ACC112 (cell line): ENCODE data around the gene DDX23.

Source experiments
- H2AFZ ChIP-seq: fragments of 200-600 bp; sonication (generic); one replicate; pipeline ENCODE4 v1.6.0; 2017; ENCODE audit warnings: antibody characterized with exemption, low read length; ENCODE audit not compliant: unreplicated experiment
- H3K27ac ChIP-seq: fragments of 200-600 bp; sonication (generic); 2 replicates; pipeline ENCODE4 v1.5.1; 2014; ENCODE audit warnings: low read depth, mild to moderate bottlenecking, antibody characterized with exemption, low read length, moderate library complexity
- H3K27me3 ChIP-seq: fragments of 200-600 bp; sonication (generic); 2 replicates; pipeline ENCODE4 v1.6.1; 2014; ENCODE audit warnings: mild to moderate bottlenecking, antibody characterized with exemption, low read length, moderate library complexity, mixed read lengths; ENCODE audit not compliant: insufficient read depth
- H3K36me3 ChIP-seq: fragments of 200-600 bp; sonication (generic); 2 replicates; pipeline ENCODE4 v1.6.1; 2016; ENCODE audit warnings: mild to moderate bottlenecking, antibody characterized with exemption, low read length, moderate library complexity, mixed read lengths; ENCODE audit not compliant: insufficient read depth
- H3K4me1 ChIP-seq: fragments of 200-600 bp; sonication (generic); one replicate; pipeline ENCODE4 v1.6.1; 2016; ENCODE audit warnings: low read length, mixed read lengths; ENCODE audit not compliant: insufficient read depth, unreplicated experiment, control insufficient read depth
- H3K4me3 ChIP-seq: fragments of 200-600 bp; sonication (generic); 2 replicates; pipeline ENCODE4 v1.5.1; 2014; ENCODE audit warnings: mild to moderate bottlenecking, low read depth, low read length
- H3K79me2 ChIP-seq: fragments of 200-600 bp; sonication (generic); one replicate; pipeline ENCODE4 v1.6.0; 2016; ENCODE audit warnings: low read length; ENCODE audit not compliant: control insufficient read depth, unreplicated experiment, insufficient read depth

DDX23 gene

DNA sequence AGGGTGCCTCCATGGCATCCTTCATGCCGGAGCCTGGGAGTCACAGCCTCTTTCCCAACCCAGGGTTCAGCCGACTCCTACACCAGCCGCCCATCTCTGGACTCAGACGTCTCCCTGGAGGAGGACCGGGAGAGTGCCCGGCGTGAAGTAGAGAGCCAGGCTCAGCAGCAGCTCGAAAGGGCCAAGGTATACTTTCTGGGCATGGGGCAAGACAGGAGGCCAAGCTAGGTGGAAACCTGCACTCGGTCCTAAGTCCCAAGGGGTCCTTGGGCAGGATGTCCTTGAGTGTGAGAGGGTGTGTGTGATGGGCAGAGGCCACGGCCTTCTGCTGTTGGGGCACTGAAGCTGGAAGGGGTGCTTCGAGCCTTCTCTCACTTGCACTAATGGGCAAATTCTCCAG lies 28.7 kb downstream of the DDX23 start:
- no peaks in the 10 kb centered on the region for H3K36me3 ChIP-seq
- H2AFZ ChIP-seq = no peak overlapping the region
- H3K4me1 ChIP-seq = peaks cover 5% of the 10 kb centered on the region

DNA sequence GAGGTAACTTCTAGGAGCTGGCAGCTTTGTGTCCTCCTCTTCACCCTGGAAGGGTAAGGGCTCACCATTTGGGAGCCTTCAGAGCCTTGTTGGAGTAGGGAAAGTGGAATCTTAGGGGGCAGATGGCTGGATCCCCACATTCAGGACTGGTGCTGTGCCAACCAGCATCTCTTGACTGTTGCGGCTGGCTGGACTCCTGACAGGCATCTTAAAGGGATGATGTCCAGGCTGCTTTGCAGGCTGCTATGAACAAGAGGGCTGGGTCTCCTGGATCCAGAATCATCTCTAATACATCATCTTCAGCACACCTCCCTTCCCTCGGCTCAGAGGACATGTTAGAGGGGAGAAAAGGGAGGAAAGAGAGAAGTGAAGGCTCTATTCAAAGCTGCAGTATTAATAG lies 29.3 kb downstream of the DDX23 start:
- Histone ChIP-seq H3K27ac (no peak overlapping the region), H3K79me2 (no peaks in the 10 kb centered on the region), H3K4me3 (no peak overlapping the region), H3K27me3 (no peaks in the 10 kb centered on the region), H3K4me1 (peaks cover 7% of the 10 kb centered on the region), H3K36me3 (no peaks in the 10 kb centered on the region), H2AFZ (no peak overlapping the region)

More for the DNA sequence above, 28.7 kb downstream of the DDX23 start:
- Histone ChIP-seq H3K27me3 (no peaks in the 10 kb centered on the region), H3K27ac (no peak overlapping the region), H3K4me3 (no peak overlapping the region), H3K79me2 (no peaks in the 10 kb centered on the region)

DNA sequence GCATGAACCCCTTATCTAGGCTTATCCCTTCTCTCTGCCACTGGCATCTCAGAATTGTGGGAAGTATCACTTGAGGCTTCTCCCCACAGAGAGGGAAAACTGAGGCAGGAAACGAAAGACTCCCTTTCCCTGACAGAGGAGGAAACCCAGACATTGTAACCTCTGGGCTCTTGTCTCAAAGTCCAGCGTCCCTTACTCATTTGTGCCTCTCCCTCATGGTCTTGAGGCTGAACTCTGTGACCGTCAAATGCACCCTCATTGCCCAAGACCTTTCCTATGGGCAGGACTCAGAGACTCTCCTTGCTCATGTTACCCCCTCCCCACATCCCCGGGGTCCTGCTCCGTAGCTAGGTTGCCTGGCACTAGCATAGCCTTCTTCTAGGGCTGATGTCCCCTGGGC lies 29.8 kb downstream of the DDX23 start:
- Histone ChIP-seq H3K79me2 (no peaks in the 10 kb centered on the region), H3K4me1 (peaks cover 8% of the 10 kb centered on the region), H3K4me3 (no peak overlapping the region), H3K27me3 (no peaks in the 10 kb centered on the region), H3K36me3 (no peaks in the 10 kb centered on the region), H2AFZ (no peak overlapping the region), H3K27ac (no peak overlapping the region)

DNA sequence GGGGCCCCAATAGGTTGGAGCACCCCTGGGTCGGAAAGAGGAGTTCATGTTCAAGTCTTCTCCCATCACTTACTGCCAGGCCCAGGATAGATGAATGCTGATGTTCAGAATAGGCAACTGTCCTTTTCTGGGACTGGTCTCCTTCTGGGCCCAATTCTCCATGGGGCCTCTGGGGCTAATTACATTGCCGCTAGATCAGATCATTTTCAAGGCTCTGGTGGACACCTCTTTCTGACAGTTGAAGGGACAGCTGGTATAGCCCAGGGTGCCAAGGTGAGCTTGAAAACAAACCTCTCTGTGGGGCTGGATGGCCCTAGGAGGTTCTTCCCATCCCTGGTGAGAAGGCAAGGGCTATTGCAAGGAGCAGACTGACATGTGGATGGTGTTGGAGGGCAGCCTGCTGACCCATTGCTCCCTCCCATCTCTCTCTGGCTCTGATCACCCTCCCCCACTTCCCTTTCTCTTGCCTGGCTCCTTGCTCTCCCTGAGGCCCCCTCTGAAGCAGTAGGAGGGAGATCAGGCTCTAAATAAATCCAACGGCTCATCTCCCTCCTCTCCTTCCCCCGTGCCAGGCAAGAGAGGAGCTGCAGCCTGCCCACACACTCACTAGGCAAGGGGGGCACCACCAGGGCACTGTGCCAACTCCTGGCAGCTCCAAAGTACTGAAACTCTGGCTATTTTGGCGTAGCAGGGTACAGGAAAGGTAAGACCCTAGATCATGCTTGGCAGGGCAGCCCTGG lies 31.8 kb downstream of the DDX23 start:
- Histone ChIP-seq H3K27me3 (no peaks in the 10 kb centered on the region), H2AFZ (no peak overlapping the region), H3K36me3 (no peaks in the 10 kb centered on the region), H3K79me2 (no peaks in the 10 kb centered on the region), H3K4me3 (no peak overlapping the region), H3K4me1 (peaks cover 18% of the 10 kb centered on the region), H3K27ac (no peak overlapping the region)

DNA sequence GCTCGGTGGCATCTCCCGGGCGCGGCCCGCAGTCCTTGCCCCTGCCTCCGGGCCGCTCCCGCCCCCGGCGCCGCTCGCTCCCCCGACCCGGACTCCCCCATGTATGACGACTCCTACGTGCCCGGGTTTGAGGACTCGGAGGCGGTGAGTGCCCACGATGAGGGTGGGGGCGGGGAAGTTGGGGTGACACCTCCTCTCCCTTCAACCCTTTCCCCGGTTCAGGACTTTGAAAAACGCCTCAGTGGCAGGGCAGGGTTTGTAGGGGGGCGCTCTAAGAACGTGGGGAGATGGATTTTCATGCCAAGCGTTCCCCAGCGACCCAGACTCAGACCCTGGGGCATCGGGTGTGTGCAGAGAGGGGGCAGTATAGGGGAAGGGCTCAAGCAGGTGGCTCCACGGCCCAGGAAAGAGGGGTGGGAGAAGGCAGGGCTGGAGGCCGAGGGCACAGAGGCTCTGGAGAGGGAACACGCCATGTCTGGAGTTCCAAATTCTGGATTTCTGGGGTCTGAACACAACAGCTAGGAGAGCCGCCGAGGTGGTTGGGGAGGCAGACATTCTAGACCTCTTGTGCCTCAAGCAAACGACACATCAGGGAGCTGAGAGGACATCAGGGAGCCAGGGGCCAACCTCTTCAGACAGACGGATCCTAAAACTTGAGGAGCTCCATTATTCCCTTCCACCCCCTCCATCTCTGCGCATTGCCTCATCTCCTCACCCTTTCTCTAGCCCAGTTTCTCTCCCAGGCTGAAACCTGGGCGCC lies 33.0 kb downstream of the DDX23 start:
- Histone ChIP-seq H2AFZ (no peak overlapping the region), H3K36me3 (no peaks in the 10 kb centered on the region), H3K4me1 (peaks cover 18% of the 10 kb centered on the region), H3K4me3 (peak overlapping the region; percentile 90), H3K79me2 (no peaks in the 10 kb centered on the region), H3K27ac (no peak overlapping the region), H3K27me3 (no peaks in the 10 kb centered on the region)

DNA sequence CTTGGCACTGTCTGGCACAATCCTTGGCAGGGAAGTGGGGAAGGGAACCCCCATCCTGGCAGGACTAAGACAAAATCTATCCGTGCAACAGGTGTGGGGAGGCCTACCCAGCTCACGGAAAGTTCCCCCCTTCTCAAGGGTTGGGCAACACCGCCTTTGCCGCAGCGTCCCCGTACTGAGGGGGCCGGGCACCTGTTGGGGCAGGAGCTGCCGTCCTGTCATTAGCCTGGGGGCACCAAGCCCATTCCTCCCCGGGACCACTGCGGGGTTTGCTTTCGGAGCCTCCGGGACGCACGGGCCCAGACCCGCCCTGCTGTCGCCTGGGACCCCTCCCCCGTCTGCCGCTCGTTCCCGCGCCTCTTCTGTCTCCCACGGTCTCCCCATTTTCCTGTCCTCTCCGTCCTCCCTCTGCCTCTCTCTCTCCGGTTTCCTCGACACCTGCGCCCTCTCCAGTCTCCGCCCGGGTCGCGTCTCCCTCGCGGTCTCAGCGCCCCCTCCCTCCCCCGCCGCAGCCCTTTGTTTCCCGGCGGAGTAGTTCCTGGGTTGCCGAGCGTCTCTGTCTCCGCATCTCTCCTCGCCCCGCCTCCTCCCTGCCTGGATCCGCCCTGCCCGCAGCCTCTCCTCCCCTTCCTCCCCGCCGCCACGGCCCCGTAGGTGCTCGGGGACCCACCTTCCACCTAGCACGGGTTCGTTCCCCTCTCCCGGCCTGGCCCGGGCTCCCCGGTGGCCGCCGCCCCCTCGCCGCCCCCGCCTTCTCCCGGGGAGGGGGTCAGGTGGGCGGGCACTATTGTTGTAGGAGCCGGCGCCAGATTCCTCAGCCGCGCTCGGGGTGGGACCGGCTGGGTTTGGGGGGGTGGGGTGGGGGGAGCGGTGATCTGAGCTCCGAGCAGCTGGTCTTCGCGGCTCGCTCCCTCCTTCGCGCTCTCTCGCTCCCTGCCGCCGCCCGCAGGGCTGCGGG lies 33.8 kb downstream of the DDX23 start, which contains the start of gene CACNB3:
CACNB3 (plus strand) TSS at position 624 of the 958 bp plus-strand sequence. CDS start 434 bp downstream, outside the sequence.
- Histone ChIP-seq H3K27me3 (no peaks in the 10 kb centered on the region), H3K79me2 (peaks cover 5% of the 10 kb centered on the region), H3K27ac (no peak within 1 kb of the TSS), H3K4me1 (peaks cover 23% of the 10 kb centered on the region), H3K4me3 (peak within 1 kb of the TSS; percentile 90), H3K36me3 (no peaks in the 10 kb centered on the region), H2AFZ (peak within 1 kb of the TSS; percentile 76)

DNA sequence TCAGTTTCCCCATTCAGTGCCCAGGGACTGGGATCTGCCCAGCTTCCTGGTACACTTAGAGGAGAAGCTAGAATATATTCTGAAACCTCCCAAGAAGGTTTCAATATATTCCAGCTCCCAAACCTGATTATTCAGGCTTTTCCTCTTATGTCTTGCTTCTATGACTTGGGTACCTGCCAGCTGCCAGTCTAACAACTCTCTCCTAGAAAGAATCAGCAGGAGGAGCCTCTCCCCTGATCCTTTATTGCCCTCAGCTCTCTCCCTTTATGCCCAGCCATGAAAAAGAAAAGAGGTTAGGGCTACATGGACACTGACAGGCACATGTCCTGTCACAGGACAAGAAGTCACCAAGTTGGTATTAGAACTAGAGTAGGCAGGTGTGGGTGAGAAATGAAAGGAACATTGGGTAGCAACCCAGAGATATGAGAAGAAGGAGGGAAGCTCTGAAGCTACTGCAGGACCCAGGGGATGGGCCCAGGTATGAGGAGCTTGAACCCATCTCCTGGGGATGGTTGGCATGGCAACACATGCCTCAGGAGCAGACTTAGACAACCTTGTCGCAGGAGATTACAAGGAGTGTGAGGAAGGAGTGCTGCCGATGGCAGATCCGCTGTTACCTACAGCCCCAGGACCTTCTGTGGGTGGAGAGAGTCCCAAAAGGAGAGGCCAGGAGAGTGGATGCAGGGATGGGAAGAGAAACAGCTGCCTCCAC lies 35.7 kb downstream of the DDX23 start:
- peak overlapping the region; percentile 85 for H3K4me3 ChIP-seq

DNA sequence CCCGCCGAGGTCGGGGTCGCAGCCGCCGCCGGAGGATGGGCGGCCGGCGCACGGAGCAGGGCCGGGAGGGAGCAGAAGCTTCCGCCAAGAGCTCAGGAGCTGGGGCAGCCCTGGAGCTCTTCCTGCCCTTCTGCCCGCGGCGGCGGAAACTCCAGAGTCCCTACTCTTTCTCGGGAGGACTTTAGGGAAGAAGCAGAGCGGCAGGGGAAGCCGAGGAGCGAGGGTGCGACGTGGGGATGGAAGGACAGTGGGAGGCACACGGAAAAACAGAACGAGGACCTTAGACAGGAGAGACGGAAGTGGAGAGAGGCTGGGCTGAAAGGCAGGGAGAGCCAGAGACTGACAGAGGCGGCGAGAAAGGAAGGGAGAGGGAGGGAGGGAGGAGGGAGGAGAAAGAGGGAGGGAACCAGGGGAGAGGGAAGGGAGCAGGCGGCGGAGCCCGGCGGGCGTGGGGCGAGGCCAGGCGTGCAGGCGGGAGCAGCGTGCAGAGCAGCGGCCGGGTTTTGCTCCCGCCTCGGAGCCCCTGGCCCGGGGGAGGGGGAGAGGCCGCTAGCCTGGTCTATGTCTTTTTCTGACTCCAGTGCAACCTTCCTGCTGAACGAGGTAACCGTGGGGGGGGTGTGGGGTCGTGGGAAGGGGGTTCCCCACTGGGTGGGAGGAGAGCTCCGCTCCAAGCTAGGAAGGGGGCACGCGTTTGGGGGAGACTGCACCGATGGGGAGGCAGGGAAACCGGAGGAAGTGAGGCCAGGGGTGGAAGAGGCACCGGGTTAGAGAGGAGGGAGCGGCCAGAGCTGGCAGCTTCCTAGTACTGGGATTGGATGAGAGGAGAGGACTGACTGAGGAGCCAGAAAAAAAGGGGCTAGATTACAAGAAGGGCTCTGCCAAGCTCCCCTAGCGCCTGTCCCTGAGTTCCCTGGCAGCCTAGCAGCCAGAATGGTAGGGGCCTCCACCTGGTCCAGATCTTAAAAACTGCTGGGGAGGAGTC lies 36.5 kb downstream of the DDX23 start:
- Histone ChIP-seq H3K36me3 (no peaks in the 10 kb centered on the region), H3K4me1 (peaks cover 39% of the 10 kb centered on the region), H3K27ac (peak overlapping the region; percentile 28), H2AFZ (peak overlapping the region; percentile 87), H3K4me3 (peak overlapping the region; percentile 85), H3K79me2 (peaks cover 5% of the 10 kb centered on the region), H3K27me3 (no peaks in the 10 kb centered on the region)

More for the DNA sequence above, 35.7 kb downstream of the DDX23 start:
- H2AFZ ChIP-seq = peak overlapping the region; percentile 87
- no peak overlapping the region for H3K27ac ChIP-seq
- H3K27me3 ChIP-seq = no peaks in the 10 kb centered on the region
- peaks cover 30% of the 10 kb centered on the region for H3K4me1 ChIP-seq
- H3K79me2 ChIP-seq = peaks cover 5% of the 10 kb centered on the region
- no peaks in the 10 kb centered on the region for H3K36me3 ChIP-seq
